ENCODE data around the gene FARP1.

DNA sequence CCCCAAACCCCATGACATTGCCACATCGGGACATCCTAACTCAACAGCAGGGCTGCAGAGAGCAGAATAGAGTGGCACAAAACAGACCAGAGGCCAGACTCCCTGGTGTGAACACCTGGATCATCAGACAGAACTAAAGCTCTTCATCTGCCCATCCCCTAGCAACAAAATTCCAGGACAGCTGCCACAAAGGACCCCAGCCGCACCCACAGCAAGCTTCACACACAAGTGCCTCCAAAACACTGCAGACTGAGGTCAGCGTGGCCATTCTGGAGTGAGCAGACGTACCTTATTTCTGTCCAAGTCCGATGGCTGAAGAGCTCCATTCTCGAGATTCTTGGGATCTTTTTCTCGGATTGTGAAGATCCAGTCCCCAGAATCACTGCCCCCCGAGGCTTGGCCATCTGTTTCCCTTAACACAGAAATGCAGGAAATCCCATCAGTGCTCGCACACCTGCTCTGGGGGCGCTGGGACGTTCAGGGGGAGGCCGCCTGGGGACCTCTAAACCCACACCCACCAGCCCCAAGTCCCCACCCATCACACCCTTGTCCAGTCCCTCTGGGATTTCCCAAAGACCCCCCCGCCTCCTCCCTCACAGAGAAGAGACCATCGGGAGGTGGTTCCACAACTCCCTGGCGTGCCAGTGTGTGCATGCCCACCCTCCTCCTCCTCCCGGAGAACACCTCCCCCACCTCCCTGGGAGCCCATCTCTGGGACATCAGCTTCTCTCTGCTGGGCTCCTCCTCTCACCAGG lies 318.8 kb downstream of the FARP1 start:
- no peak for TF ChIP-seq POLR2A (IDR thresholded peaks at IDR 0.05)
- TF ChIP-seq, protein P1, sequence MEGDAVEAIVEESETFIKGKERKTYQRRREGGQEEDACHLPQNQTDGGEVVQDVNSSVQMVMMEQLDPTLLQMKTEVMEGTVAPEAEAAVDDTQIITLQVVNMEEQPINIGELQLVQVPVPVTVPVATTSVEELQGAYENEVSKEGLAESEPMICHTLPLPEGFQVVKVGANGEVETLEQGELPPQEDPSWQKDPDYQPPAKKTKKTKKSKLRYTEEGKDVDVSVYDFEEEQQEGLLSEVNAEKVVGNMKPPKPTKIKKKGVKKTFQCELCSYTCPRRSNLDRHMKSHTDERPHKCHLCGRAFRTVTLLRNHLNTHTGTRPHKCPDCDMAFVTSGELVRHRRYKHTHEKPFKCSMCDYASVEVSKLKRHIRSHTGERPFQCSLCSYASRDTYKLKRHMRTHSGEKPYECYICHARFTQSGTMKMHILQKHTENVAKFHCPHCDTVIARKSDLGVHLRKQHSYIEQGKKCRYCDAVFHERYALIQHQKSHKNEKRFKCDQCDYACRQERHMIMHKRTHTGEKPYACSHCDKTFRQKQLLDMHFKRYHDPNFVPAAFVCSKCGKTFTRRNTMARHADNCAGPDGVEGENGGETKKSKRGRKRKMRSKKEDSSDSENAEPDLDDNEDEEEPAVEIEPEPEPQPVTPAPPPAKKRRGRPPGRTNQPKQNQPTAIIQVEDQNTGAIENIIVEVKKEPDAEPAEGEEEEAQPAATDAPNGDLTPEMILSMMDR (IDR thresholded peaks at IDR 0.05) = no peak
- no peak for TF ChIP-seq POLR2AphosphoS5 (IDR thresholded peaks at IDR 0.05)
- no peak for TF ChIP-seq EP300 (IDR thresholded peaks at IDR 0.05)

Data from suprapubic skin (tissue), 4 donors.